IPS-20b (cell line): ENCODE measurements around the gene PLEKHG4B.

Source experiments
- H3K27ac ChIP-seq: one replicate; pipeline ENCODE4 v1.5.1; 2013; ENCODE audit warnings: low read length
- H3K27me3 ChIP-seq: 2 replicates; pipeline ENCODE4 v1.6.1; 2013; ENCODE audit warnings: mild to moderate bottlenecking, low read length, inconsistent platforms; ENCODE audit not compliant: insufficient read depth
- H3K36me3 ChIP-seq: 2 replicates; pipeline ENCODE4 v1.6.1; 2013; ENCODE audit warnings: low read depth, mild to moderate bottlenecking, inconsistent platforms, low read length, moderate library complexity; ENCODE audit not compliant: insufficient read depth
- H3K4me1 ChIP-seq: 2 replicates; pipeline ENCODE4 v1.6.1; 2013; ENCODE audit warnings: mild to moderate bottlenecking, control low read depth, inconsistent platforms, low read length, moderate library complexity; ENCODE audit not compliant: insufficient read depth
- H3K4me3 ChIP-seq: 2 replicates; pipeline ENCODE4 v1.5.1; 2013; ENCODE audit warnings: mild to moderate bottlenecking, low read length, inconsistent platforms
- H3K9ac ChIP-seq: 2 replicates; pipeline ENCODE4 v1.6.1; 2013; ENCODE audit warnings: low read depth, mild to moderate bottlenecking, inconsistent platforms, low read length, moderate library complexity
- H3K9me3 ChIP-seq: 2 replicates; pipeline ENCODE4 v1.6.1; 2013; ENCODE audit warnings: mild to moderate bottlenecking, low read depth, low read length, inconsistent platforms; ENCODE audit not compliant: insufficient read depth

Gene PLEKHG4B

DNA sequence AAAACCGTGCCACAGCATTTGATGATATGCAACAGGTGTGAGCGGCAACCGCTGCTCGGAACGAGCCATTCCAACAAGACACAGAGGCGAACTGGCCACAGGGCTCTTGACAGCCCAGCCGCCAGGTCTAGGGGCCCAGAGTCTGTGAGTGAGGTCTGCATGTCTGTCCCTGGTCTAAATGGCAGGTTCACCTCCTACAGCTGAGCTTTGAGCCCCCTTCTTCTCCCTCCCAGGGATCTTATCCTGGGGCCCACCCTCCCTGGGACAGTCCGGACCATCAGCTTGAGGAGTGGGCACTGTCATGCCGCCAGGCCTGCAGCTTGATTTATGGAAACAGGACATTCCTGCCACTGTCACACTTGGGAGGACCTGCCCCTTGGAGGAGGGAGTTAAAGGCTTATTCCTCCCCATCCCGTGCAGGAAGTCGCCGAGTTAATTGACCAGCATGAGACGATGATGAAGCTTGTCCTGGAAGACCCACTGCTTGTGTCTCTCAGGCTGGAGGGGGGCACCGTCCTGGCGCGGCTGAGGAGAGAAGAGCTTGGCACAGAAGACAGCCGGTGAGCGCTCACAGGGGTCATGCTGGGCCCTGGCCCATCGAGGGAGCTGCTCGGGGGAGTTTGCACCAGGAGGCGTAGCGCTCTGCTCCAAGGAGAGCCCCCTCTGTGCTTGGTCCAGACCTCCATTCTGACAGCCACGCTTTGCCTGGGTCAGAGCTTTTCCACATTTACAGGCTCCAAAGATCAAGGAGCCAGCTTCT is 63.9 kb downstream of the PLEKHG4B start:
- Histone ChIP-seq H3K36me3 (peaks cover 73% of the 10 kb centered on the region), H3K4me1 (no peaks in the 10 kb centered on the region), H3K9ac (no peak overlapping the region), H3K27ac (no peak overlapping the region), H3K4me3 (no peak overlapping the region), H3K9me3 (no peaks in the 10 kb centered on the region), H3K27me3 (no peaks in the 10 kb centered on the region)

GRCh38 chr5:156411-157072 is 64.6 kb downstream of the PLEKHG4B start:
- no peaks in the 10 kb centered on the region for H3K9me3 ChIP-seq
- no peak overlapping the region for H3K9ac ChIP-seq
- no peaks in the 10 kb centered on the region for H3K27me3 ChIP-seq
- no peaks in the 10 kb centered on the region for H3K4me1 ChIP-seq
- H3K36me3 ChIP-seq, result peaks cover 73% of the 10 kb centered on the region
- no peak overlapping the region for H3K4me3 ChIP-seq
- H3K27ac ChIP-seq, result no peak overlapping the region

- Histone ChIP-seq H3K9ac (no peak overlapping the region), H3K27me3 (no peaks in the 10 kb centered on the region), H3K36me3 (peaks cover 80% of the 10 kb centered on the region), H3K4me1 (no peaks in the 10 kb centered on the region), H3K4me3 (no peak overlapping the region), H3K27ac (no peak overlapping the region), H3K9me3 (no peaks in the 10 kb centered on the region)
Measured at GRCh38 chr5:157126-157715, 65.3 kb downstream of the PLEKHG4B start.

DNA sequence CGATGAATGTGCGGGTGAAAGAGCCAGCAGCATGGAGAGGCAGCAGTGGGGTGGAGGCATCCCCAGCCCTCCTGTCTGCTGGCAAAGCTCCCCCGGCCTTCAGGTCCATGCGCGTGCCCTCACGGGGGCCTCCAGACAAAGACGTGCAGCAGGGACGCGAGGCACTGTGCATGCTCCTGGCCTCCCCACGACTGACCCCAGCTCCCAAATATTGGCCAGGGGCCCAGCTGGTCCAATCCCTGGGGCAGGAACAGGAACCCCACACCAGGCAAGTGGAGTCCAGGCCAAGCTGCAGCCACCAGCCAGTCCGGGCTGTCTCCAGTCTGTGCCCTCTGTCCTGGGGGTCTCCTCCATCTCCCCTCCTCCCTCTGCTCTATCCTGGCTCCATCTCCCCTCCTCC is 65.8 kb downstream of the PLEKHG4B start:
- Histone ChIP-seq H3K27me3 (no peaks in the 10 kb centered on the region), H3K9me3 (no peaks in the 10 kb centered on the region), H3K27ac (no peak overlapping the region), H3K9ac (no peak overlapping the region), H3K36me3 (peaks cover 80% of the 10 kb centered on the region), H3K4me3 (no peak overlapping the region), H3K4me1 (no peaks in the 10 kb centered on the region)

- Histone ChIP-seq H3K27ac (no peak overlapping the region), H3K9me3 (no peaks in the 10 kb centered on the region), H3K9ac (no peak overlapping the region), H3K4me1 (no peaks in the 10 kb centered on the region), H3K36me3 (peaks cover 69% of the 10 kb centered on the region), H3K27me3 (no peaks in the 10 kb centered on the region), H3K4me3 (no peak overlapping the region)
Measured at GRCh38 chr5:158807-159447, 67.0 kb downstream of the PLEKHG4B start.

DNA sequence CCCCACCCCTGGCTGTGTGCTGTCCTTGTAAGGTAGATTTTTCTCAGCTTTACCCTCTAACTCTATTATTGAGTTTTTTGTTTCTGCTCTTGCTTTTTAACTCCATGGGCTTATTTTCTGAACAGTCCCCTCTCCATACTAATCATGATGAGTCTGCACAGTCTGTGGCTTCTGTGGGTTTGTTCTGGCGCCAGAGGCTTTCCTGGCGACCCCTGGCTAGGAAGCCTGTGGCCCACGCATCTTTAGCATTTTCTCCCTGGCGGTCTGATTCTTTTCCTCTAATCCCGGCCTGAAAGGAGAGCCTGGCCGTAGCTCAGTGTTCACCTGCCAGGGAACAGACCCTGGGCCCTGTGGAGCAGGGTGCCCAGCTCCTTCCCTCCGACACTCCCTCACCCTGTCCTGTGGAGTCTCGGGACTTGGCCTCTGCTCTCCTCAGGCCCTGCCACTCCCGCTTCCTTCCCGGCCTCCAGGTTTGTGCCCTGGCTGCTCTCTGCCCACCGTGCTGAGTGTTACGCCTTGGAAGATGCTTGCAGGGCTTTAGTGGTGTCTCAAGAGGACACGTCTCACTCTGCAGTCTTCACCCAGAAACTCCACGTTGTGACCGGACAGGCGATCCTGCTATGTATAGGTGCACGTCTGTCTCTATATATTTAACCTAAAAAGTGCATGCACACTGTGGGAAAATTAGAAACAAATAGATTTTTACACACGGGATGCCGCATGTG is 67.6 kb downstream of the PLEKHG4B start:
- no peaks in the 10 kb centered on the region for H3K9me3 ChIP-seq
- no peak overlapping the region for H3K27ac ChIP-seq
- no peaks in the 10 kb centered on the region for H3K27me3 ChIP-seq
- no peak overlapping the region for H3K4me3 ChIP-seq
- no peak overlapping the region for H3K9ac ChIP-seq
- no peaks in the 10 kb centered on the region for H3K4me1 ChIP-seq
- H3K36me3 ChIP-seq, result peaks cover 64% of the 10 kb centered on the region

GRCh38 chr5:160173-160510 is 68.2 kb downstream of the PLEKHG4B start:
- no peak overlapping the region for H3K4me3 ChIP-seq
- H3K27me3 ChIP-seq, result no peaks in the 10 kb centered on the region
- no peaks in the 10 kb centered on the region for H3K4me1 ChIP-seq
- no peak overlapping the region for H3K9ac ChIP-seq
- H3K9me3 ChIP-seq, result no peaks in the 10 kb centered on the region
- no peak overlapping the region for H3K27ac ChIP-seq
- H3K36me3 ChIP-seq, result peaks cover 59% of the 10 kb centered on the region

GRCh38 chr5:160921-161802 is 69.2 kb downstream of the PLEKHG4B start:
- H3K4me1 ChIP-seq, result no peaks in the 10 kb centered on the region
- H3K4me3 ChIP-seq, result no peak overlapping the region
- no peak overlapping the region for H3K27ac ChIP-seq
- no peaks in the 10 kb centered on the region for H3K27me3 ChIP-seq
- H3K9ac ChIP-seq, result no peak overlapping the region
- no peaks in the 10 kb centered on the region for H3K9me3 ChIP-seq
- peaks cover 49% of the 10 kb centered on the region for H3K36me3 ChIP-seq

DNA sequence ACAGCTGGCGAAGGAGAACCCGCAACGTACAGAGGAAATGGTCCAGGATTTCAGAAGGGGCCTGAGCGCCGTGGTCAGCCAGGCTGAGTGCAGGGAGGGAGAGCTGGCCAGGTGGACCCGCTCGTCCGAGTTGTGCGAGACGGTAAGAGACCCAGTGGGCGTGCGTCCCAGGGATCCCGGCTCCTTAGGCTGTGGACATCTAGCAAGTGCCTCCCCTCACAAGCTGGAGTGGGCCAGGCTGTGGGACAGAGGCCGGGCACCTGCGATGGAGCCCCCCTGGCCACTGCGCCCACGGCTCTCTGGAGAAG is 69.8 kb downstream of the PLEKHG4B start:
- Histone ChIP-seq H3K27me3 (no peaks in the 10 kb centered on the region), H3K27ac (no peak overlapping the region), H3K9me3 (no peaks in the 10 kb centered on the region), H3K4me1 (no peaks in the 10 kb centered on the region), H3K4me3 (no peak overlapping the region), H3K36me3 (peaks cover 43% of the 10 kb centered on the region), H3K9ac (no peak overlapping the region)

DNA sequence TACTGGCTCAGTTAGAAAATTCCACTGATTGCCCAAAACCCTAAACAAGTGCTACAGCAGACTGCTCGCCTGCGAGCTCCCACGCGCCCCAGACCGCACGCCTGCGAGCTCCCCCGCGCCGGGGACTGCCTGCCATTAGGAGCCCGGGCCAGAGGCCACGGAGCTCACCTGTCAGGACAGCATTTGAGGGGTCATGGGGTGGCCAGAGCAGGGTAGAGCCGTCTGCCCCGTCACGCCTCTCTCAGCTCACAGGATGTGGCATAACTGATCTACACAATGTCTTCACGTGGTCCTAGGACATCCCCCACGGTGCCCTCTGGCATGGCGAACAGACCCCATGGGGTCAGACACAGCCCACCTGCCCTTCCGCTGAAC is 70.2 kb downstream of the PLEKHG4B start:
- Histone ChIP-seq H3K9ac (no peak overlapping the region), H3K27ac (no peak overlapping the region), H3K27me3 (no peaks in the 10 kb centered on the region), H3K4me3 (no peak overlapping the region), H3K9me3 (no peaks in the 10 kb centered on the region), H3K36me3 (peaks cover 39% of the 10 kb centered on the region), H3K4me1 (no peaks in the 10 kb centered on the region)
